HCT116 (cell line): Measurements from ENCODE around the gene NPEPL1. TPM values are rescaled to one million over a fixed set of nuclear protein-coding genes. Genes with fewer than 3 reads are reported as not detected.

Source experiments
- ATAC-seq: fragments of 200-7000 bp; cut with Tn5 transposase; 2 replicates; pipeline ENCODE4 v1.9.1; 2020; ENCODE audit warnings: mild to moderate bottlenecking, moderate library complexity
- BruUV-seq: library from RNA; stranded (reverse); fragments of 400-500 nt; replicated peaks from 2 replicates; lab custom pipeline; 2021; lab: Mats Ljungman, UMichigan
- CTCF ChIA-PET: fragments of 300-600 bp; sonication (Branson Sonifier 250); formaldehyde crosslinking; loops from one replicate; lab custom pipeline; 2021; ENCODE audit warnings: antibody characterized with exemption; lab: Charles Lee
- POLR2A ChIA-PET: fragments of 300-600, 350-600 bp; sonication (Branson Sonifier 250); formaldehyde crosslinking; loops from one replicate; lab custom pipeline; 2021; ENCODE audit warnings: antibody characterized with exemption; lab: Charles Lee
- RAD21 ChIA-PET, 2 experiments: fragments of 300-600 bp; sonication (Branson Sonifier 250); formaldehyde crosslinking; loops; one replicate each; lab custom pipeline; 2023; ENCODE audit warnings: low total read pairs in 2 of 2; ENCODE audit not compliant: uncharacterized antibody in 2 of 2, unreplicated experiment in 2 of 2, low non-redundant PET in 1 of 2; lab: Charles Lee
- DNase-seq: peaks from one replicate; pipeline ENCODE4 v3.0.0-alpha.2; 2010; ENCODE audit warnings: low read depth, low spot score
- H2AFZ ChIP-seq: fragments of 200-600 bp; shearing (Covaris generic), sonication (generic); 2 replicates; pipeline ENCODE4 v1.6.1; 2017; ENCODE audit warnings: low read depth, mixed run types, mixed read lengths, antibody characterized with exemption, low read length; ENCODE audit not compliant: poor library complexity, severe bottlenecking
- H3K27ac ChIP-seq: 2 replicates; pipeline ENCODE4 v1.5.1; 2012; ENCODE audit warnings: low read depth, low read length
- H3K27me3 ChIP-seq: fragments of 200-600 bp; sonication (generic); 2 replicates; pipeline ENCODE4 v1.6.1; 2016; ENCODE audit warnings: mixed run types, low read length, mixed read lengths; ENCODE audit not compliant: insufficient read depth
- H3K36me3 ChIP-seq, 2 experiments: fragments of 200-500 bp in 1 of 2; fragments of 200-600 bp in 1 of 2; sonication (Bioruptor generic) in 1 of 2; sonication (generic) in 1 of 2; 2 replicates each; pipeline versions ENCODE4 v1.5.1 to v1.6.1; 2014 to 2016; ENCODE audit warnings: low read length in 2 of 2, inconsistent platforms in 1 of 2, mixed read lengths in 1 of 2, mixed run types in 1 of 2; ENCODE audit not compliant: insufficient read depth in 2 of 2, control insufficient read depth in 1 of 2
- H3K4me1 ChIP-seq, 2 experiments: fragments of 200-600 bp in 1 of 2; sonication (generic) in 1 of 2; 2 replicates each; pipeline versions ENCODE4 v1.5.1 to v1.6.1; 2012 to 2017; ENCODE audit warnings: low read length in 2 of 2, inconsistent platforms in 1 of 2, mild to moderate bottlenecking in 1 of 2, mixed read lengths in 1 of 2, mixed run types in 1 of 2, moderate library complexity in 1 of 2; ENCODE audit not compliant: insufficient read depth in 2 of 2, control insufficient read depth in 1 of 2
- H3K4me2 ChIP-seq: fragments of 200-600 bp; sonication (generic); 2 replicates; pipeline ENCODE4 v1.6.1; 2017; ENCODE audit warnings: mixed run types, low read length, mixed read lengths
- H3K4me3 ChIP-seq, 2 experiments: fragments of 200-600 bp in 1 of 2; sonication (generic) in 1 of 2; replicated peaks in 1 of 2; 2 replicates each; pipeline ENCODE4 v1.5.1; 2011 to 2016; ENCODE audit warnings: low read length in 2 of 2, control low read depth in 1 of 2, low read depth in 1 of 2, mild to moderate bottlenecking in 1 of 2, mixed read lengths in 1 of 2, mixed run types in 1 of 2
- H3K79me2 ChIP-seq: fragments of 200-600 bp; sonication (generic); 2 replicates; pipeline ENCODE4 v1.6.1; 2017; ENCODE audit warnings: mild to moderate bottlenecking, mixed run types, low read length, moderate library complexity, mixed read lengths; ENCODE audit not compliant: insufficient read depth
- H3K9ac ChIP-seq: fragments of 200-600 bp; sonication (generic); 2 replicates; pipeline ENCODE4 v1.6.1; 2016; ENCODE audit warnings: low read length, mixed read lengths
- H3K9me2 ChIP-seq: fragments of 200-600 bp; sonication (generic), shearing (Covaris generic); 2 replicates; pipeline ENCODE4 v1.6.1; 2017; ENCODE audit warnings: mixed run types, mild to moderate bottlenecking, moderate library complexity; ENCODE audit not compliant: insufficient read depth
- H3K9me3 ChIP-seq, 2 experiments: fragments of 200-500 bp in 1 of 2; fragments of 200-600 bp in 1 of 2; sonication (Bioruptor generic) in 1 of 2; sonication (generic) in 1 of 2; 2 replicates each; pipeline ENCODE4 v1.6.1; 2014 to 2017; ENCODE audit warnings: low read length in 2 of 2, mixed read lengths in 2 of 2, inconsistent platforms in 1 of 2, low read depth in 1 of 2, mild to moderate bottlenecking in 1 of 2, mixed run types in 1 of 2, moderate library complexity in 1 of 2; ENCODE audit not compliant: control insufficient read depth in 1 of 2, insufficient read depth in 1 of 2
- H4K20me1 ChIP-seq: fragments of 200-600 bp; sonication (generic), shearing (Covaris generic); 2 replicates; pipeline ENCODE4 v1.6.1; 2017; ENCODE audit warnings: mixed run types, mild to moderate bottlenecking, moderate library complexity; ENCODE audit not compliant: insufficient read depth
- ATF3 ChIP-seq: IDR thresholded peaks from 2 replicates; pipeline ENCODE4 v1.6.1; 2012
- CBX3 ChIP-seq: IDR thresholded peaks from 2 replicates; pipeline ENCODE4 v1.6.1; 2012; ENCODE audit warnings: low read depth
- CEBPB ChIP-seq: IDR thresholded peaks from 2 replicates; pipeline ENCODE4 v1.6.1; 2012; ENCODE audit warnings: low read depth
- EGR1 ChIP-seq: IDR thresholded peaks from 2 replicates; pipeline ENCODE4 v1.6.1; 2012; ENCODE audit warnings: low read depth
- EZH2 ChIP-seq: fragments of 200-600 bp; sonication (generic); IDR thresholded peaks from 2 replicates; pipeline ENCODE4 v1.6.1; 2017; ENCODE audit warnings: antibody characterized with exemption, mixed run types
- FOSL1 ChIP-seq: IDR thresholded peaks from 2 replicates; pipeline ENCODE4 v1.6.1; 2012; ENCODE audit warnings: low read depth
- JUND ChIP-seq: IDR thresholded peaks from 2 replicates; pipeline ENCODE4 v1.6.1; 2012
- MAX ChIP-seq: IDR thresholded peaks from 2 replicates; pipeline ENCODE4 v1.6.1; 2012
- SIN3A ChIP-seq: IDR thresholded peaks from 2 replicates; pipeline ENCODE4 v1.6.1; 2012; ENCODE audit warnings: low read depth
- SRF ChIP-seq: IDR thresholded peaks from 2 replicates; pipeline ENCODE4 v1.6.1; 2012; ENCODE audit warnings: low read depth
- TCF7L2 ChIP-seq: IDR thresholded peaks from 2 replicates; pipeline ENCODE4 v1.7.0; 2011; ENCODE audit warnings: borderline replicate concordance, inconsistent platforms; ENCODE audit not compliant: insufficient read depth, insufficient read length; ENCODE audit errors: extremely low read depth
- YY1 ChIP-seq: IDR thresholded peaks from 2 replicates; pipeline ENCODE4 v1.6.1; 2011; ENCODE audit warnings: low read length, low read depth, moderate library complexity, mild to moderate bottlenecking; ENCODE audit not compliant: insufficient replicate concordance; ENCODE audit errors: extremely low read depth
- ZBTB33 ChIP-seq: IDR thresholded peaks from 2 replicates; pipeline ENCODE4 v1.6.1; 2011; ENCODE audit warnings: mild to moderate bottlenecking, low read length, moderate library complexity; ENCODE audit not compliant: insufficient replicate concordance; ENCODE audit errors: extremely low read depth
- ZFX ChIP-seq: fragments of 450-650 bp; IDR thresholded peaks from 2 replicates; pipeline ENCODE4 v1.6.1; 2017
- ZNF274 ChIP-seq: fragments of 200-500 bp; sonication (Bioruptor generic); IDR thresholded peaks from 2 replicates; pipeline ENCODE4 v1.6.1; 2014; ENCODE audit warnings: mild to moderate bottlenecking, low read depth, low read length, inconsistent platforms
- intact Hi-C: fragments of 100-400 bp; cut with micrococcal nuclease; formaldehyde crosslinking; loops from 2 replicates; pipeline ENCODE4 v1.10.0; 2022
- total RNA-seq: library from RNA; stranded (reverse); gene quantifications from one replicate; pipeline ENCODE4 v1.2.1, GENCODE V29; 2021; ENCODE audit not compliant: unreplicated experiment

Gene NPEPL1
- total RNA-seq, 1 experiment from 2014 or later: 16.6 TPM

GRCh38 chr20:58742668-58743566 lies 50.3 kb downstream of the NPEPL1 start:
- no peak overlapping the region for H2AFZ ChIP-seq
- intact Hi-C loops: no loop called here
- no peak for ATAC-seq

GRCh38 chr20:58743929-58744534 lies 51.4 kb downstream of the NPEPL1 start:
- Histone ChIP-seq H3K4me2 (no peak overlapping the region), H2AFZ (no peak overlapping the region), H3K36me3 (no peaks in the 10 kb centered on the region), H3K9ac (no peak overlapping the region), H3K79me2 (no peaks in the 10 kb centered on the region), H3K27ac (no peak overlapping the region), H3K27me3 (peaks cover 33% of the 10 kb centered on the region), H3K4me1 (no peaks in the 10 kb centered on the region), H3K9me3 (no peaks in the 10 kb centered on the region), H4K20me1 (no peaks in the 10 kb centered on the region), H3K9me2 (no peaks in the 10 kb centered on the region), H3K4me3 (no peak overlapping the region)
- ChIA-PET CTCF (no interaction called here), RAD21 (no interaction called here), POLR2A (no interaction called here)
- ATAC-seq (no peak), DNase-seq (no peak)
- intact Hi-C loops: no loop called here
- TF ChIP-seq ATF3 (no peak), SRF (no peak), JUND (no peak), ZFX (no peak), EGR1 (no peak), ZNF274 (no peak), MAX (no peak), FOSL1 (no peak), ZBTB33 (no peak), SIN3A (no peak), CBX3 (no peak), TCF7L2 (no peak)
- no TSS peak for BruUV-seq

More at GRCh38 chr20:58742668-58743566, 50.3 kb downstream of the NPEPL1 start:
- Histone ChIP-seq H3K79me2 (no peaks in the 10 kb centered on the region), H3K36me3 (no peaks in the 10 kb centered on the region), H4K20me1 (no peaks in the 10 kb centered on the region), H3K9me3 (no peaks in the 10 kb centered on the region), H3K27ac (no peak overlapping the region), H3K4me1 (no peaks in the 10 kb centered on the region), H3K27me3 (peaks cover 29% of the 10 kb centered on the region), H3K9ac (no peak overlapping the region)
- no TSS peak for BruUV-seq
- TF ChIP-seq FOSL1 (no peak), TCF7L2 (no peak), CBX3 (no peak), ZNF274 (no peak), EZH2 (no peak), CEBPB (no peak), ATF3 (no peak), SIN3A (no peak), YY1 (no peak), JUND (no peak)
- TF ChIP-seq, all 23 proteins: peak for 0
- Histone ChIP-seq H3K9me2 (no peaks in the 10 kb centered on the region), H3K4me2 (no peak overlapping the region), H3K4me3 (no peak overlapping the region)
- DNase-seq: no peak
- ChIA-PET RAD21 (no interaction called here), POLR2A (no interaction called here), CTCF (no interaction called here)
